CD14-positive monocyte (primary cell): ENCODE results near the gene YPEL3. TPM values are rescaled to one million over a fixed set of nuclear protein-coding genes. Genes with fewer than 3 reads are reported as not detected.

ENCODE experiments used
- DNase-seq, 3 donors: peaks; one replicate each; pipeline ENCODE4 v3.0.0-alpha.2; 2011 to 2022
- H2AFZ ChIP-seq: 2 replicates; pipeline ENCODE4 v1.6.0; 2012; ENCODE audit warnings: mild to moderate bottlenecking, low read depth, low read length, inconsistent platforms; ENCODE audit not compliant: insufficient read depth, poor library complexity, severe bottlenecking
- H3K27ac ChIP-seq, 2 donors: 1 replicate in 1 of 2; 2 replicates in 1 of 2; pipeline ENCODE4 v1.5.1; 2012 to 2013; ENCODE audit warnings: low read length in 2 of 2, control low read depth in 1 of 2, inconsistent platforms in 1 of 2, low read depth in 1 of 2, mild to moderate bottlenecking in 1 of 2
- H3K27me3 ChIP-seq, 2 donors: one replicate each; pipeline versions ENCODE4 v1.6.0 to v1.6.1; 2011 to 2013; ENCODE audit warnings: low read length in 2 of 2; ENCODE audit not compliant: control insufficient read depth in 2 of 2, insufficient read depth in 2 of 2
- H3K36me3 ChIP-seq, 2 donors: replicated peaks in 1 of 2; 1 replicate in 1 of 2; 2 replicates in 1 of 2; pipeline versions ENCODE4 v1.5.1 to v1.6.1; 2012 to 2013; ENCODE audit warnings: low read length in 2 of 2, control low read depth in 1 of 2, inconsistent platforms in 1 of 2, mild to moderate bottlenecking in 1 of 2; ENCODE audit not compliant: insufficient read depth in 2 of 2, control insufficient read depth in 1 of 2
- H3K4me1 ChIP-seq, 2 donors: 1 replicate in 1 of 2; 2 replicates in 1 of 2; pipeline versions ENCODE4 v1.5.1 to v1.6.1; 2012 to 2013; ENCODE audit warnings: low read length in 2 of 2, control low read depth in 1 of 2, inconsistent platforms in 1 of 2, mild to moderate bottlenecking in 1 of 2, moderate library complexity in 1 of 2; ENCODE audit not compliant: insufficient read depth in 2 of 2, control insufficient read depth in 1 of 2
- H3K4me2 ChIP-seq: replicated peaks from 2 replicates; pipeline ENCODE3; 2012; ENCODE audit warnings: low read length, moderate library complexity, mild to moderate bottlenecking; ENCODE audit not compliant: poor library complexity, severe bottlenecking; ENCODE audit errors: extremely low read depth
- H3K4me3 ChIP-seq, 3 experiments: fragments of 200-600 bp in 1 of 3; sonication (generic) in 1 of 3; replicated peaks in 1 of 3; 1 replicate in 2 of 3; 2 replicates in 1 of 3; pipeline ENCODE4 v1.5.1; 2011 to 2013; ENCODE audit warnings: low read length in 3 of 3, mild to moderate bottlenecking in 3 of 3, control low read depth in 2 of 3, low read depth in 2 of 3, inconsistent platforms in 1 of 3, moderate library complexity in 1 of 3
- H3K79me2 ChIP-seq: 2 replicates; pipeline ENCODE4 v1.6.0; 2012; ENCODE audit warnings: mild to moderate bottlenecking, control low read depth, inconsistent platforms, low read length, moderate library complexity; ENCODE audit not compliant: insufficient read depth
- H3K9ac ChIP-seq: 2 replicates; pipeline ENCODE4 v1.6.0; 2017; ENCODE audit warnings: low read length, mild to moderate bottlenecking; ENCODE audit not compliant: insufficient read depth, poor library complexity, severe bottlenecking
- H3K9me3 ChIP-seq, 2 donors: replicated peaks in 1 of 2; 1 replicate in 1 of 2; 2 replicates in 1 of 2; pipeline versions ENCODE4 v1.5.1 to v1.6.1; 2012 to 2013; ENCODE audit warnings: low read length in 2 of 2, control low read depth in 1 of 2; ENCODE audit not compliant: control insufficient read depth in 1 of 2, insufficient read depth in 1 of 2
- H4K20me1 ChIP-seq: 2 replicates; pipeline ENCODE4 v1.6.0; 2012; ENCODE audit warnings: mild to moderate bottlenecking, low read length, control low read depth, moderate library complexity; ENCODE audit not compliant: insufficient read depth
- H3K27ac Mint-ChIP-seq, 7 donors: one replicate each; pipeline ENCODE4 v1.8.0; 2020; ENCODE audit warnings: mild to moderate bottlenecking in 7 of 7, mixed read lengths in 7 of 7, moderate library complexity in 6 of 7, inconsistent platforms in 2 of 7
- H3K27me3 Mint-ChIP-seq, 3 donors: one replicate each; pipeline ENCODE4 v1.8.0; 2021 to 2022; ENCODE audit warnings: low read depth in 3 of 3, mild to moderate bottlenecking in 3 of 3, mixed read lengths in 3 of 3, moderate library complexity in 3 of 3, inconsistent platforms in 1 of 3
- H3K36me3 Mint-ChIP-seq, 2 donors: one replicate each; pipeline ENCODE4 v1.8.0; 2020; ENCODE audit warnings: mixed read lengths in 2 of 2, inconsistent platforms in 1 of 2, mild to moderate bottlenecking in 1 of 2
- H3K4me1 Mint-ChIP-seq: one replicate; pipeline ENCODE4 v1.8.0; 2020; ENCODE audit warnings: mild to moderate bottlenecking, mixed read lengths
- H3K4me3 Mint-ChIP-seq, 2 donors: one replicate each; pipeline ENCODE4 v1.8.0; 2020; ENCODE audit warnings: mild to moderate bottlenecking in 2 of 2, mixed read lengths in 2 of 2, moderate library complexity in 1 of 2
- H3K9me3 Mint-ChIP-seq, 7 donors: one replicate each; pipeline ENCODE4 v1.8.0; 2020 to 2022; ENCODE audit warnings: mixed read lengths in 7 of 7, mild to moderate bottlenecking in 6 of 7, moderate library complexity in 6 of 7, inconsistent platforms in 2 of 7
- CTCF ChIP-seq: fragments of 200-600 bp; IDR thresholded peaks from one replicate; pipeline ENCODE4 v1.8.0; 2022; ENCODE audit warnings: antibody characterized with exemption, mild to moderate bottlenecking
- WGBS: methylation state at CpG from one replicate; pipeline ENCODE4 v1.1.5; 2013; ENCODE audit warnings: missing lambda C conversion rate; ENCODE audit not compliant: insufficient coverage; 5-methylcytosine and 5-hydroxymethylcytosine counted together
- intact Hi-C, 2 donors: fragments of 100-400 bp; cut with micrococcal nuclease; formaldehyde crosslinking; loops; one replicate each; pipeline versions ENCODE4 v1.15.0 to v1.15.1; 2023
- polyA plus RNA-seq, 3 donors: library from polyadenylated mRNA; depleted of rRNA in 1 of 3; unstranded in 2 of 3; stranded (reverse) in 1 of 3; fragments of 300-500 nt in 2 of 3; fragments of >200 nt in 1 of 3; fragmentation: Illumina TruSeq in 2 of 3; gene quantifications; 1 replicate in 2 of 3; 2 replicates in 1 of 3; pipeline ENCODE4 v1.2.3, GENCODE V29; 2012 to 2021

The YPEL3 gene
- polyA plus RNA-seq, 3 donors = 182 to 283 (median 235) TPM

- no peaks in the 10 kb centered on the region for H3K9me3 ChIP-seq
- intact Hi-C loops = no loop called here
- no peak for TF ChIP-seq CTCF
- DNase-seq = no peak
- H3K4me1 ChIP-seq = peaks cover 44 to 45% of the 10 kb centered on the region in 2 donors
- no peak overlapping the region for H3K9ac ChIP-seq
- Mint-ChIP-seq H3K4me1 (peaks cover 55% of the 10 kb centered on the region), H3K27me3 (peaks cover 0 to 7% (median 0%) of the 10 kb centered on the region in 3 donors), H3K27ac (peak overlapping the region in 1 of 7 donors; percentile 12), H3K9me3 (no peaks in the 10 kb centered on the region), H3K4me3 (no peak overlapping the region), H3K36me3 (no peaks in the 10 kb centered on the region)
- H2AFZ ChIP-seq = no peak overlapping the region
- WGBS = 90% methylated on average over 2 of the region's 2 CpGs
- no peak overlapping the region for H3K27ac ChIP-seq
- H3K4me3 ChIP-seq = no peak overlapping the region
- H3K4me2 ChIP-seq = no peak overlapping the region
- no peaks in the 10 kb centered on the region for H3K27me3 ChIP-seq
- no peaks in the 10 kb centered on the region for H3K36me3 ChIP-seq
- no peaks in the 10 kb centered on the region for H4K20me1 ChIP-seq
- no peaks in the 10 kb centered on the region for H3K79me2 ChIP-seq
These were observed 45.7 kb upstream of the YPEL3 start for GRCh38 chr16:30141750-30142149.

GRCh38 chr16:30139583-30140481 is 43.8 kb upstream of the YPEL3 start:
- Histone ChIP-seq H3K36me3 (no peaks in the 10 kb centered on the region), H2AFZ (peak overlapping the region; percentile 43), H3K79me2 (no peaks in the 10 kb centered on the region), H3K9ac (no peak overlapping the region), H3K4me3 (peak overlapping the region in 1 of 3 experiments; percentile 30), H3K4me1 (peaks cover 43 to 45% of the 10 kb centered on the region in 2 donors), H3K4me2 (peak overlapping the region; percentile 45), H4K20me1 (no peaks in the 10 kb centered on the region), H3K27ac (peak overlapping the region; percentile 8 to 69), H3K9me3 (no peaks in the 10 kb centered on the region), H3K27me3 (no peaks in the 10 kb centered on the region)
- Mint-ChIP-seq H3K4me3 (peak overlapping the region in 1 of 2 donors; percentile 62), H3K9me3 (no peaks in the 10 kb centered on the region), H3K27me3 (peaks cover 0 to 7% (median 0%) of the 10 kb centered on the region in 3 donors), H3K27ac (peak overlapping the region; percentile 46 to 90 (median 78)), H3K36me3 (no peaks in the 10 kb centered on the region), H3K4me1 (peaks cover 58% of the 10 kb centered on the region)
- intact Hi-C loops = no loop called here
- TF ChIP-seq CTCF = no peak
- 28% methylated on average over 9 of the region's 13 CpGs for WGBS
- DNase-seq = peak in 2 of 3 donors; percentile 43 to 50
